ENCODE data around the gene HOXD3. TPM values are rescaled to one million over a fixed set of nuclear protein-coding genes. Genes with fewer than 3 reads are reported as not detected.

The HOXD3 gene
- polyA plus RNA-seq, 2 of the 4 experiments (the other 2 are of a cell fraction): 0.18 to 0.27 TPM

DNA sequence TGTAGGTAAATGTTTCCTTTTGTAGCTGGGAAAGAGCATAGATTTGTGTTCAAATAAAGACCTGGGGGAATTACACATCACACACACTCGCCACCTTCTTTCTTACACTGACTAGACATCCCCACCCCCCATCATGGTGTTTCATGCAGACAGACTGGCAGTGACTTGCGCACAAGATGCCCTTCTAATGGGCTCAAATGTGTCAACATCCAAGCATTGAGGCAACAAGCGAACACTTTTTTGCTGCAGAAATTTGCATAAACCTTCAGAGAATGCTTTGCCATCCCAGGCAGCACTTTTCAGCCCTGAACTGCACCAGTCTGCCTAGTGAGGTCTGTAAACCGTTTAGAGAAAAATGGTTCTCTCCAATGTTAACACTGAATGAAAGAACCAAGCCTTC is 23.1 kb upstream of the HOXD3 start:
- CTCF ChIA-PET: interaction anchor here (0.9 to 9.5 kb wide), 9 partner anchors 14 to 1015 kb away, joined by 3 to 139 read pairs (median 4); no protein-coding TSS in a partner anchor
- no peak overlapping the region for H3K27ac ChIP-seq
- no peak overlapping the region for H3K4me3 ChIP-seq
- FAIRE-seq: no peak
- TF ChIP-seq ZFP36 (IDR thresholded peaks at IDR 0.05; ENCODE audit: borderline replicate concordance, partially characterized antibody) (no peak), GATA3 (IDR thresholded peaks at IDR 0.05; ENCODE audit: borderline replicate concordance) (no peak), USF2 (IDR thresholded peaks at IDR 0.05) (no peak), MAFK (IDR thresholded peaks at IDR 0.05; ENCODE audit: partially characterized antibody) (no peak), FOSB (CRISPR knock-in tag; IDR thresholded peaks at IDR 0.05) (no peak), JUNB (IDR thresholded peaks at IDR 0.05) (no peak), KDM1A (IDR thresholded peaks at IDR 0.05; ENCODE audit: low read depth) (no peak), SREBF2 (IDR thresholded peaks at IDR 0.05) (no peak), HEYL (CRISPR knock-in tag; IDR thresholded peaks at IDR 0.05) (no peak), CHD4 (IDR thresholded peaks at IDR 0.05; ENCODE audit: borderline replicate concordance) (no peak), NR3C1 (IDR thresholded peaks at IDR 0.05) (no peak), POLR2AphosphoS2 (conservative IDR thresholded peaks at IDR 0.05; ENCODE audit: low read length) (no peak), FOXS1 (CRISPR knock-in tag; IDR thresholded peaks at IDR 0.05) (no peak), CBX8 (IDR thresholded peaks at IDR 0.05) (no peak)
- TF ChIP-seq, protein P1, sequence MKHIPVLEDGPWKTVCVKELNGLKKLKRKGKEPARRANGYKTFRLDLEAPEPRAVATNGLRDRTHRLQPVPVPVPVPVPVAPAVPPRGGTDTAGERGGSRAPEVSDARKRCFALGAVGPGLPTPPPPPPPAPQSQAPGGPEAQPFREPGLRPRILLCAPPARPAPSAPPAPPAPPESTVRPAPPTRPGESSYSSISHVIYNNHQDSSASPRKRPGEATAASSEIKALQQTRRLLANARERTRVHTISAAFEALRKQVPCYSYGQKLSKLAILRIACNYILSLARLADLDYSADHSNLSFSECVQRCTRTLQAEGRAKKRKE (CRISPR knock-in tag; IDR thresholded peaks at IDR 0.05; ENCODE audit: low read depth): no peak
- TF ChIP-seq, protein P2, sequence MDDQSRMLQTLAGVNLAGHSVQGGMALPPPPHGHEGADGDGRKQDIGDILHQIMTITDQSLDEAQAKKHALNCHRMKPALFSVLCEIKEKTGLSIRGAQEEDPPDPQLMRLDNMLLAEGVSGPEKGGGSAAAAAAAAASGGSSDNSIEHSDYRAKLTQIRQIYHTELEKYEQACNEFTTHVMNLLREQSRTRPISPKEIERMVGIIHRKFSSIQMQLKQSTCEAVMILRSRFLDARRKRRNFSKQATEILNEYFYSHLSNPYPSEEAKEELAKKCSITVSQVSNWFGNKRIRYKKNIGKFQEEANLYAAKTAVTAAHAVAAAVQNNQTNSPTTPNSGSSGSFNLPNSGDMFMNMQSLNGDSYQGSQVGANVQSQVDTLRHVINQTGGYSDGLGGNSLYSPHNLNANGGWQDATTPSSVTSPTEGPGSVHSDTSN (IDR thresholded peaks at IDR 0.05): no peak
- TF ChIP-seq, protein P3, sequence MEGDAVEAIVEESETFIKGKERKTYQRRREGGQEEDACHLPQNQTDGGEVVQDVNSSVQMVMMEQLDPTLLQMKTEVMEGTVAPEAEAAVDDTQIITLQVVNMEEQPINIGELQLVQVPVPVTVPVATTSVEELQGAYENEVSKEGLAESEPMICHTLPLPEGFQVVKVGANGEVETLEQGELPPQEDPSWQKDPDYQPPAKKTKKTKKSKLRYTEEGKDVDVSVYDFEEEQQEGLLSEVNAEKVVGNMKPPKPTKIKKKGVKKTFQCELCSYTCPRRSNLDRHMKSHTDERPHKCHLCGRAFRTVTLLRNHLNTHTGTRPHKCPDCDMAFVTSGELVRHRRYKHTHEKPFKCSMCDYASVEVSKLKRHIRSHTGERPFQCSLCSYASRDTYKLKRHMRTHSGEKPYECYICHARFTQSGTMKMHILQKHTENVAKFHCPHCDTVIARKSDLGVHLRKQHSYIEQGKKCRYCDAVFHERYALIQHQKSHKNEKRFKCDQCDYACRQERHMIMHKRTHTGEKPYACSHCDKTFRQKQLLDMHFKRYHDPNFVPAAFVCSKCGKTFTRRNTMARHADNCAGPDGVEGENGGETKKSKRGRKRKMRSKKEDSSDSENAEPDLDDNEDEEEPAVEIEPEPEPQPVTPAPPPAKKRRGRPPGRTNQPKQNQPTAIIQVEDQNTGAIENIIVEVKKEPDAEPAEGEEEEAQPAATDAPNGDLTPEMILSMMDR (IDR thresholded peaks at IDR 0.05): no peak
- TF ChIP-seq, protein P4, sequence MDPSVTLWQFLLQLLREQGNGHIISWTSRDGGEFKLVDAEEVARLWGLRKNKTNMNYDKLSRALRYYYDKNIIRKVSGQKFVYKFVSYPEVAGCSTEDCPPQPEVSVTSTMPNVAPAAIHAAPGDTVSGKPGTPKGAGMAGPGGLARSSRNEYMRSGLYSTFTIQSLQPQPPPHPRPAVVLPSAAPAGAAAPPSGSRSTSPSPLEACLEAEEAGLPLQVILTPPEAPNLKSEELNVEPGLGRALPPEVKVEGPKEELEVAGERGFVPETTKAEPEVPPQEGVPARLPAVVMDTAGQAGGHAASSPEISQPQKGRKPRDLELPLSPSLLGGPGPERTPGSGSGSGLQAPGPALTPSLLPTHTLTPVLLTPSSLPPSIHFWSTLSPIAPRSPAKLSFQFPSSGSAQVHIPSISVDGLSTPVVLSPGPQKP (IDR thresholded peaks at IDR 0.05; ENCODE audit: low read depth, low read length): no peak
- ATAC-seq: no peak
- no peaks in the 10 kb centered on the region for H3K9me3 ChIP-seq
- no peak overlapping the region for H3K4me2 ChIP-seq
- no peak for DNase-seq (ENCODE audit: low read depth in 1 of 2, low spot score in 1 of 2)
- POLR2A ChIA-PET: no interaction called here
- H3K4me1 ChIP-seq: peaks cover 10% of the 10 kb centered on the region; the same call in 2 of the 3 replicates
- 81% methylated on average over 4 of the region's 4 CpGs for WGBS (ENCODE audit: missing lambda C conversion rate)

GRCh38 chr2:176135035-176135440 is 22.1 kb upstream of the HOXD3 start:
- Histone ChIP-seq H3K4me3 (no peak overlapping the region), H3K27ac (peak overlapping the region; percentile 80 to 87; a peak in 3 of 6 replicates), H3K9me3 (no peaks in the 10 kb centered on the region), H3K4me1 (peaks cover 10% of the 10 kb centered on the region; the same call in 2 of the 3 replicates), H3K4me2 (peak overlapping the region; percentile 60; the same call in 2 of the 3 replicates)
- ChIA-PET POLR2A (no interaction called here), CTCF (interaction anchor here (1.6 to 9.5 kb wide), 7 partner anchors 8 to 1014 kb away, joined by 4 to 216 read pairs (median 11); no protein-coding TSS in a partner anchor)
- peak in 1 of 2 experiments; percentile 15 for DNase-seq (ENCODE audit: low read depth in 1 of 2, low spot score in 1 of 2)
- TF ChIP-seq RAD21 (conservative IDR thresholded peaks at IDR 0.05 in 1 of 2, IDR thresholded peaks at IDR 0.05 in 1 of 2): peak; percentile 36 to 50; a peak in 3 of 5 replicates
- peak; percentile 29; the same call in 2 of the 3 replicates for TF ChIP-seq SMC3 (IDR thresholded peaks at IDR 0.05)
- TF ChIP-seq, protein P5, sequence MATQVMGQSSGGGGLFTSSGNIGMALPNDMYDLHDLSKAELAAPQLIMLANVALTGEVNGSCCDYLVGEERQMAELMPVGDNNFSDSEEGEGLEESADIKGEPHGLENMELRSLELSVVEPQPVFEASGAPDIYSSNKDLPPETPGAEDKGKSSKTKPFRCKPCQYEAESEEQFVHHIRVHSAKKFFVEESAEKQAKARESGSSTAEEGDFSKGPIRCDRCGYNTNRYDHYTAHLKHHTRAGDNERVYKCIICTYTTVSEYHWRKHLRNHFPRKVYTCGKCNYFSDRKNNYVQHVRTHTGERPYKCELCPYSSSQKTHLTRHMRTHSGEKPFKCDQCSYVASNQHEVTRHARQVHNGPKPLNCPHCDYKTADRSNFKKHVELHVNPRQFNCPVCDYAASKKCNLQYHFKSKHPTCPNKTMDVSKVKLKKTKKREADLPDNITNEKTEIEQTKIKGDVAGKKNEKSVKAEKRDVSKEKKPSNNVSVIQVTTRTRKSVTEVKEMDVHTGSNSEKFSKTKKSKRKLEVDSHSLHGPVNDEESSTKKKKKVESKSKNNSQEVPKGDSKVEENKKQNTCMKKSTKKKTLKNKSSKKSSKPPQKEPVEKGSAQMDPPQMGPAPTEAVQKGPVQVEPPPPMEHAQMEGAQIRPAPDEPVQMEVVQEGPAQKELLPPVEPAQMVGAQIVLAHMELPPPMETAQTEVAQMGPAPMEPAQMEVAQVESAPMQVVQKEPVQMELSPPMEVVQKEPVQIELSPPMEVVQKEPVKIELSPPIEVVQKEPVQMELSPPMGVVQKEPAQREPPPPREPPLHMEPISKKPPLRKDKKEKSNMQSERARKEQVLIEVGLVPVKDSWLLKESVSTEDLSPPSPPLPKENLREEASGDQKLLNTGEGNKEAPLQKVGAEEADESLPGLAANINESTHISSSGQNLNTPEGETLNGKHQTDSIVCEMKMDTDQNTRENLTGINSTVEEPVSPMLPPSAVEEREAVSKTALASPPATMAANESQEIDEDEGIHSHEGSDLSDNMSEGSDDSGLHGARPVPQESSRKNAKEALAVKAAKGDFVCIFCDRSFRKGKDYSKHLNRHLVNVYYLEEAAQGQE (IDR thresholded peaks at IDR 0.05): no peak
- no peak for TF ChIP-seq CEBPB (IDR thresholded peaks at IDR 0.05)
- no peak for FAIRE-seq
- no peak for ATAC-seq

Measured in A549 (cell line).